ENCODE data around the gene RXRB. TPM values are rescaled to one million over a fixed set of nuclear protein-coding genes. Genes with fewer than 3 reads are reported as not detected.
"Not testable (repeated sequence)": the region's sequence is repeated elsewhere in the genome, so short reads cannot be mapped to it uniquely, and the experiment has no call there.

Gene RXRB
- total RNA-seq, 2 donors from 2014 or later, result 24.8 to 27.2 TPM

DNA sequence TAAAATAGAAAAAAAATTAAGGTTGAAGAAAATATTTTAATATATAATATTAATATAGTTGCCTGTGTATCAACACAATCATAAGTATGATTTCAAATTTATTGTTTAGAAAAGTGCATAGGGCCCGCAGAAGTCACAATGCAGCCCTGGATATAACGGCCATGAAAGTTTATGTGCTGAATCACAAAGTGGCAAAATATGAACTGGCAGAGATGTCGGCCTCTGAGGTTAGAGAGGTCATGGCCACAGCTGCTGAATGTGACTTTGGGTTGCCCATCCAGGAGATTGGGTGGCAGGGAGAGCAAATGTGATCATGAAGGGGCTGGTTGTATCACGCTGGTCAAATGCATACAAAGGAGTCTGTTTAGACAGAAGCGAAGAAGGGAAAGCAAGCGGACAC lies 43.9 kb downstream of the RXRB start:
- Mint-ChIP-seq H3K27ac (no peak overlapping the region), H3K27me3 (ENCODE audit: insufficient read depth) (peaks cover 18% of the 10 kb centered on the region), H3K36me3 (ENCODE audit: low read depth) (peaks cover 2% of the 10 kb centered on the region), H3K9me3 (peaks cover 22% of the 10 kb centered on the region), H3K4me1 (no peaks in the 10 kb centered on the region), H3K4me3 (no peak overlapping the region)
- H3K4me1 ChIP-seq (ENCODE audit: control insufficient read depth, insufficient read depth, low read length), result no peaks in the 10 kb centered on the region
- H3K9me3 ChIP-seq (ENCODE audit: control insufficient read depth, low read length), result peaks cover 5% of the 10 kb centered on the region
- no peak overlapping the region for H3K27ac ChIP-seq (ENCODE audit: low read depth, low read length)
- H3K36me3 ChIP-seq (ENCODE audit: control insufficient read depth, insufficient read depth, low read length), result no peaks in the 10 kb centered on the region
- H3K9ac ChIP-seq (ENCODE audit: extremely low read depth, low read length, poor library complexity, severe bottlenecking), result no peak overlapping the region
- no peak overlapping the region for H3K4me3 ChIP-seq (ENCODE audit: low read length)
- H3K27me3 ChIP-seq (ENCODE audit: control insufficient read depth, insufficient read depth, low read length, poor library complexity, severe bottlenecking), result peaks cover under 1% of the 10 kb centered on the region
- DNase-seq, result no peak
- TF ChIP-seq, protein P1, sequence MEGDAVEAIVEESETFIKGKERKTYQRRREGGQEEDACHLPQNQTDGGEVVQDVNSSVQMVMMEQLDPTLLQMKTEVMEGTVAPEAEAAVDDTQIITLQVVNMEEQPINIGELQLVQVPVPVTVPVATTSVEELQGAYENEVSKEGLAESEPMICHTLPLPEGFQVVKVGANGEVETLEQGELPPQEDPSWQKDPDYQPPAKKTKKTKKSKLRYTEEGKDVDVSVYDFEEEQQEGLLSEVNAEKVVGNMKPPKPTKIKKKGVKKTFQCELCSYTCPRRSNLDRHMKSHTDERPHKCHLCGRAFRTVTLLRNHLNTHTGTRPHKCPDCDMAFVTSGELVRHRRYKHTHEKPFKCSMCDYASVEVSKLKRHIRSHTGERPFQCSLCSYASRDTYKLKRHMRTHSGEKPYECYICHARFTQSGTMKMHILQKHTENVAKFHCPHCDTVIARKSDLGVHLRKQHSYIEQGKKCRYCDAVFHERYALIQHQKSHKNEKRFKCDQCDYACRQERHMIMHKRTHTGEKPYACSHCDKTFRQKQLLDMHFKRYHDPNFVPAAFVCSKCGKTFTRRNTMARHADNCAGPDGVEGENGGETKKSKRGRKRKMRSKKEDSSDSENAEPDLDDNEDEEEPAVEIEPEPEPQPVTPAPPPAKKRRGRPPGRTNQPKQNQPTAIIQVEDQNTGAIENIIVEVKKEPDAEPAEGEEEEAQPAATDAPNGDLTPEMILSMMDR (conservative IDR thresholded peaks at IDR 0.05), result no peak
- 92 to 94% methylated on average over 3 to 6 of the region's 6 CpGs for WGBS, 2 experiments (ENCODE audit: insufficient coverage in 1 of 2, insufficient read length in 1 of 2)

DNA sequence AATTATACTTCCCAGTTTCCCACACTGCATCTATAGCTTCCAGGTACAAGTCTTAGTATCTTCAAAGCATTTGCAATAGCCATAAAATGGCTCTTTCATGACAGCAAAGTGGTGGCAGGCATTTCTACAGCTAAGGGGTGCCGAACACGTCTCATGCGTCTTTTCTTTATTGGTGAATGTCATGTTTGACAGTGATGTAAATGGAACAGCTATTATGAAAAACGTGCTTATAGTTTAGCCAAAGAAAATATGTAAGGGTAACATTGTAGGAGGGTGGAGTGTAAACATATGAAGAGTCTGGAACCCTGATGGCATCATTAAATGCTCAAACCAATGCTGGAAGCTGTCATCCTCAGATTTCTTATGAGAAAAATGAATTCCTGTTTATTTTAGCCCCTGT lies 46.1 kb downstream of the RXRB start:
- Mint-ChIP-seq H3K9me3 (peaks cover 29% of the 10 kb centered on the region), H3K27me3 (ENCODE audit: insufficient read depth) (peaks cover 11% of the 10 kb centered on the region), H3K4me1 (no peaks in the 10 kb centered on the region), H3K4me3 (no peak overlapping the region), H3K27ac (no peak overlapping the region), H3K36me3 (ENCODE audit: low read depth) (peaks cover 2% of the 10 kb centered on the region)
- 78 to 82% methylated on average over 4 of the region's 4 CpGs for WGBS, 2 experiments (ENCODE audit: insufficient coverage in 1 of 2, insufficient read length in 1 of 2)
- H3K9ac ChIP-seq (ENCODE audit: extremely low read depth, low read length, poor library complexity, severe bottlenecking), result no peak overlapping the region
- H3K27ac ChIP-seq (ENCODE audit: low read depth, low read length), result no peak overlapping the region
- H3K27me3 ChIP-seq (ENCODE audit: control insufficient read depth, insufficient read depth, low read length, poor library complexity, severe bottlenecking), result no peaks in the 10 kb centered on the region
- no peak for DNase-seq
- H3K4me1 ChIP-seq (ENCODE audit: control insufficient read depth, insufficient read depth, low read length), result no peaks in the 10 kb centered on the region
- no peak overlapping the region for H3K4me3 ChIP-seq (ENCODE audit: low read length)
- H3K9me3 ChIP-seq (ENCODE audit: control insufficient read depth, low read length), result peaks cover 10% of the 10 kb centered on the region
- TF ChIP-seq, protein P1 (conservative IDR thresholded peaks at IDR 0.05), result no peak
- H3K36me3 ChIP-seq (ENCODE audit: control insufficient read depth, insufficient read depth, low read length), result no peaks in the 10 kb centered on the region

DNA sequence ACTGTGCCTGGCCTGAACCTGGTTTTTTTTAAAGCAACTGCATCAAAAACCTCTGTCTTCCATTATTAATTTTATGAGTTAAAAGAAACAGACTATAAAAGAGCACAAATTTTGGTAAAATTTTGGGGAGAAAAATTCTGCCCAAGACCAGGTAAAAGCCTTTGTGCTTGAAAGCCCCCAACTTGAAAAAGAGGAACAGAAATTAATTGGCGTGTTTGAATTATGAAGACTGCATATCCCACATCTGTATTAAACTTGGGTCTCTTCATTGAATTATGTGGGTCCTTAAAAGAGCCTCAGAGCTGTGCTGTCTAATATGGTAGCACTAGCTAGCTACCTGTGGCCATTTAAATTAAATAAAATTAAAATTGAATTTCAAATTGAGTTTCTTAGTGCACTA lies 49.4 kb downstream of the RXRB start:
- Mint-ChIP-seq H3K4me3 (no peak overlapping the region), H3K27me3 (ENCODE audit: insufficient read depth) (peaks cover 11% of the 10 kb centered on the region)
- 100% methylated on average over 1 of the region's 1 CpG for WGBS, 2 experiments (ENCODE audit: insufficient coverage in 1 of 2, insufficient read length in 1 of 2)

DNA sequence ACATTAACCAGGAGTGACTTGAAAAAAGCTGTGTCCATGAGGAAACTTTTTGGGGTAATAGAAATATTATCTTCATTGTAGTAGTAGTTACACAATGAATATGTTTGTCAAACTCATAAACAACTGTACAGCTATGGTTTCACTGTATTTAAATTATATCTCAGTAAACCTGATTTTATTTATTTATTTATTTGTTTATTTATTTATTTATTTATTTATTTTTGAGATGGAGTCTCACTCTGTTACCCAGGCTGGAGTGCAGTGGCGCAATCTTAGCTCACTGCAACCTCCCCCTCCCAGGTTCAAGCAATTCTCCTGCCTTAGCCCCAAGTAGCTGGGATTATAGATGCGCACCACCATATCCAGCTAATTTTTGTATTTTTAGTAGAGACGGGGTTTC lies 49.9 kb downstream of the RXRB start:
- not testable (repeated sequence) for H3K9ac ChIP-seq (ENCODE audit: extremely low read depth, low read length, poor library complexity, severe bottlenecking); H3K4me1 ChIP-seq (ENCODE audit: control insufficient read depth, insufficient read depth, low read length); H3K36me3 Mint-ChIP-seq (ENCODE audit: low read depth); H3K4me1 Mint-ChIP-seq; H3K36me3 ChIP-seq (ENCODE audit: control insufficient read depth, insufficient read depth, low read length); H3K27ac ChIP-seq (ENCODE audit: low read depth, low read length); H3K9me3 ChIP-seq (ENCODE audit: control insufficient read depth, low read length); H3K27me3 ChIP-seq (ENCODE audit: control insufficient read depth, insufficient read depth, low read length, poor library complexity, severe bottlenecking); DNase-seq; H3K4me3 ChIP-seq (ENCODE audit: low read length); H3K4me3 Mint-ChIP-seq; H3K27ac Mint-ChIP-seq
- WGBS, 2 experiments (ENCODE audit: insufficient coverage in 1 of 2, insufficient read length in 1 of 2), result 95 to 100% methylated on average over 1 to 3 of the region's 3 CpGs
- Mint-ChIP-seq H3K27me3 (ENCODE audit: insufficient read depth) (peaks cover 11% of the 10 kb centered on the region), H3K9me3 (peaks cover 29% of the 10 kb centered on the region)

More for the DNA sequence above, 49.4 kb downstream of the RXRB start:
- Histone ChIP-seq H3K9me3 (ENCODE audit: control insufficient read depth, low read length) (peaks cover 10% of the 10 kb centered on the region), H3K4me3 (ENCODE audit: low read length) (no peak overlapping the region), H3K27ac (ENCODE audit: low read depth, low read length) (no peak overlapping the region), H3K4me1 (ENCODE audit: control insufficient read depth, insufficient read depth, low read length) (no peaks in the 10 kb centered on the region), H3K36me3 (ENCODE audit: control insufficient read depth, insufficient read depth, low read length) (no peaks in the 10 kb centered on the region), H3K9ac (ENCODE audit: extremely low read depth, low read length, poor library complexity, severe bottlenecking) (no peak overlapping the region), H3K27me3 (ENCODE audit: control insufficient read depth, insufficient read depth, low read length, poor library complexity, severe bottlenecking) (no peaks in the 10 kb centered on the region)
- peaks cover 29% of the 10 kb centered on the region for H3K9me3 Mint-ChIP-seq
- TF ChIP-seq, protein P1 (conservative IDR thresholded peaks at IDR 0.05), result no peak
- H3K27ac Mint-ChIP-seq, result no peak overlapping the region
- peaks cover 2% of the 10 kb centered on the region for H3K36me3 Mint-ChIP-seq (ENCODE audit: low read depth)
- no peak for DNase-seq
- no peaks in the 10 kb centered on the region for H3K4me1 Mint-ChIP-seq
